B cell (primary cell): ENCODE data around the gene SCARB2.

Experiments used
- CTCF ChIP-seq: fragments of 200-600 bp; IDR thresholded peaks from one replicate; pipeline ENCODE4 v1.8.0; 2022; ENCODE audit warnings: antibody characterized with exemption, mild to moderate bottlenecking
- EZH2 ChIP-seq: IDR thresholded peaks from 2 replicates; pipeline ENCODE4 v1.6.1; 2012; ENCODE audit warnings: borderline replicate concordance, low read depth, mild to moderate bottlenecking, moderate library complexity, low read length; ENCODE audit not compliant: insufficient read depth, poor library complexity, severe bottlenecking

GRCh38 chr4:76235407-76235806, 21.8 kb upstream of the SCARB2 start:
- no peak for TF ChIP-seq CTCF
- TF ChIP-seq EZH2: no peak
